Measurements from ENCODE around the gene KLHL10.
"Not testable (repeated sequence)": the region's sequence is repeated elsewhere in the genome, so short reads cannot be mapped to it uniquely, and the experiment has no call there.

Gene KLHL10

GRCh38 chr17:41813699-41814124 is 23.9 kb upstream of the KLHL10 start:
- DNase-seq, result no peak

GRCh38 chr17:41814195-41814594 is 23.4 kb upstream of the KLHL10 start:
- DNase-seq, result no peak

- DNase-seq, result no peak
Observed at GRCh38 chr17:41816637-41817320, 20.8 kb upstream of the KLHL10 start.

DNA sequence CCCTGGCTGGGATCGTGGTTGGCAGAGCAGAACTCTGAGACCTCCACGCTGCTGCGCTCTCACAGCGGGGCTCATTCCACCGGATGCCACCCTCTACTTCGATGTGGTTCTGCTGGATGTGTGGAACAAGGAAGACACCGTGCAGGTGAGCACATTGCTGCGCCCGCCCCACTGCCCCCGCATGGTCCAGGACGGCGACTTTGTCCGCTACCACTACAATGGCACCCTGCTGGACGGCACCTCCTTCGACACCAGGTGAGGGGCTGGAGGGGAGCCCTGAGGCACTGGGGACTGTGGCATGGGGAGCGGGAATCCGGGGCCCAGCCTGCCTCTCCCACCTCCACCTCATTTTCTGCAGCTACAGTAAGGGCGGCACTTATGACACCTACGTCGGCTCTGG is 19.6 kb upstream of the KLHL10 start:
- DNase-seq, result no peak

GRCh38 chr17:41821776-41822175 is 15.8 kb upstream of the KLHL10 start:
- no peak for DNase-seq

DNA sequence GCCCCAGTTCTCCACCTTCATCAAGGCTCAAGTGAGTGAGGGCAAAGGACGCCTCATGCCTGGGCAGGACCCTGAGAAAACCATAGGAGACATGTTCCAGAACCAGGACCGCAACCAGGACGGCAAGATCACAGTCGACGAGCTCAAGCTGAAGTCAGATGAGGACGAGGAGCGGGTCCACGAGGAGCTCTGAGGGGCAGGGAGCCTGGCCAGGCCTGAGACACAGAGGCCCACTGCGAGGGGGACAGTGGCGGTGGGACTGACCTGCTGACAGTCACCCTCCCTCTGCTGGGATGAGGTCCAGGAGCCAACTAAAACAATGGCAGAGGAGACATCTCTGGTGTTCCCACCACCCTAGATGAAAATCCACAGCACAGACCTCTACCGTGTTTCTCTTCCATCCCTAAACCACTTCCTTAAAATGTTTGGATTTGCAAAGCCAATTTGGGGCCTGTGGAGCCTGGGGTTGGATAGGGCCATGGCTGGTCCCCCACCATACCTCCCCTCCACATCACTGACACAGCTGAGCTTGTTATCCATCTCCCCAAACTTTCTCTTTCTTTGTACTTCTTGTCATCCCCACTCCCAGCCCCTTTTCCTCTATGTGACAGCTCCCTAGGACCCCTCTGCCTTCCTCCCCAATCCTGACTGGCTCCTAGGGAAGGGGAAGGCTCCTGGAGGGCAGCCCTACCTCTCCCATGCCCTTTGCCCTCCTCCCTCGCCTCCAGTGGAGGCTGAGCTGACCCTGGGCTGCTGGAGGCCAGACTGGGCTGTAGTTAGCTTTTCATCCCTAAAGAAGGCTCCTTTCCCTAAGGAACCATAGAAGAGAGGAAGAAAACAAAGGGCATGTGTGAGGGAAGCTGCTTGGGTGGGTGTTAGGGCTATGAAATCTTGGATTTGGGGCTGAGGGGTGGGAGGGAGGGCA is 15.1 kb upstream of the KLHL10 start:
- no peak for DNase-seq

- no peak for DNase-seq
Observed at GRCh38 chr17:41823141-41823524, 14.5 kb upstream of the KLHL10 start.

DNA sequence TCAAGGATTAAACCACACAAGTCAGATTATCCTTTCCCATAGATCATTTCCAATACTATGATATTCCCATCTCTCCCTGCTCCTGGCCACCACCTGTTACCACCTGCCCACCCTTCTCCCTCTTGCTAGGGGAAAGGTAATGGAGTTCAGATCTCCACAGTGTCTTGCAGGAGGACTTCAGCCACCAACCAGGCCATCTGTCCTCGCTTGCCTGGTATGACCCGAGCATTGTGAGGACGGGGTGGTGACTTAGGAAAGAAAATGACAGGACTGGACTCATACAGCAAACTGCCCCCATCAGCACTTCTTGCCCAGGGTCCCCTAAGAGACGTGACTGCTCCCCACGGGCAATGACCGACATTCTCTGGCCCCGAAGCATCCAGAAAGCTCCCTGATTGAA is 14.0 kb upstream of the KLHL10 start:
- no peak for DNase-seq

- DNase-seq, result no peak
Observed at GRCh38 chr17:41824086-41824485, 13.5 kb upstream of the KLHL10 start.

DNA sequence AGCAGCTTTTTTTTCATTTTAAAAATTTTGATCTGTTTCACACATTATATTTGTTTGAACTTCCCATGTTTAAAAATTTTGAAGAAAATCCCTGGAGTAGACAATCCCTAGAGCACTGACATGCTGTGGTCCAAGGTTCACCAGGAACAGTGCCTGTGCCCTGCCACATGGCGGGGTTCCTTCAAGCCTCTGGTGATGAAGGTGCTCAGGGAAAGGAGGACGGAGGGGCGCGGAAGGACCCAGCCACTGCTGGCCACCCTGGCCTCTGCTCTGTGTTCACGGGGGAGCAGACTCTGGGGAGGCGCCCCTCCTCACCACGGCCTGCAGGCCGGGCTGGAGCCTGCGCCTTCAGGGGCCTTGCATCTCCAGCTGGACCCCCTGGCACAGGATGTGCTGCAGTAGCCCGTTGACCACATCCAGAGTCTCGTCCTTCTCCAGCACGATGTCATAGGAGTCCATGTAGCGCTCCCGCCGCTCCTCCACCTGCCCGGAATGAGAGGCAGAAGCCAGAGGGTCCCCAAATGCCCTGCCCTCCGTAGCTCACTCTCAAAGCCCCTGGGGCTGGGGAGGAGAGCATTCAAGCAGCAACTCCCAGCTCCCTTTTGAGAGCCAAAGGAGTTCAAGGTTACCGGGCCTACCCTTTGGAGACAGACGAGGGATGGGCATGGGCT is 12.3 kb upstream of the KLHL10 start:
- no peak for DNase-seq

GRCh38 chr17:41829961-41830360 is 7.7 kb upstream of the KLHL10 start:
- DNase-seq, result not testable (repeated sequence)

DNA sequence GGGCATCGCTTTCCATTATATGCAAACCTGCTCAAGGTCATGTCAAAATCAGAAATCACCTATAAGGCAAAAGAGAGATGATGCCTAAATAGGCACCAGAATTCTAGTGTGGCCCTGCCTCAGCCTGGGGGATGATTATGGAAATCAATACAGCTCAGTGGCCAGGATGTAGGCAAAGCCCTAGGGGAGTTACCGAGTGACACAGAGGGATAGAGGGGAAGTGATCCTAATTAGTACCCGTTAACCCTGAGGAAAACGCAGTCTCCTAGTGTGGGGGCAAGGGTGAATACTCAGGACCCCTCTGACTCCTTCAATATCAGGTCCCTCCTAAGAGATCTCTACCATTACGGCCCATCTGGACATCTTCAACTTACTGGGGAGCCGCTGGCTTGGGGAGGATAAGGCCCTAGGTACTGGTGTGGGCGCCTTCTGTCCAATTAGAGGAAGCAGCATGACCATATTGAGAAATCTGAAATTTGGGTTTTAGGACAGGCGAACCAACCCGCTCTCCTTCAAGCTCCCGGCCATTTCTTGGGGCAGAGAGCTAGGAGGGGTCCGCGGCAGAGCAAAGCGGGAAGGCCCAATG is 2.3 kb upstream of the KLHL10 start:
- no peak for DNase-seq

GRCh38 chr17:41835800-41836549 is 1.6 kb upstream of the KLHL10 start, which contains the start of gene NT5C3B:
Gene NT5C3B (minus strand): TSS chr17:41836232. CDS start chr17:41836193, 39 bp downstream.
- peak; percentile 88 for DNase-seq

GRCh38 chr17:41836550-41837196 is 952 bp upstream of the KLHL10 start:
- no peak for DNase-seq

GRCh38 chr17:41839448-41839847 is 1.8 kb downstream of the KLHL10 start:
- DNase-seq, result not testable (repeated sequence)

- not testable (repeated sequence) for DNase-seq
Observed at GRCh38 chr17:41840781-41841180, 3.2 kb downstream of the KLHL10 start.

- no peak for DNase-seq
Observed at GRCh38 chr17:41844971-41845370, 7.3 kb downstream of the KLHL10 start.

DNA sequence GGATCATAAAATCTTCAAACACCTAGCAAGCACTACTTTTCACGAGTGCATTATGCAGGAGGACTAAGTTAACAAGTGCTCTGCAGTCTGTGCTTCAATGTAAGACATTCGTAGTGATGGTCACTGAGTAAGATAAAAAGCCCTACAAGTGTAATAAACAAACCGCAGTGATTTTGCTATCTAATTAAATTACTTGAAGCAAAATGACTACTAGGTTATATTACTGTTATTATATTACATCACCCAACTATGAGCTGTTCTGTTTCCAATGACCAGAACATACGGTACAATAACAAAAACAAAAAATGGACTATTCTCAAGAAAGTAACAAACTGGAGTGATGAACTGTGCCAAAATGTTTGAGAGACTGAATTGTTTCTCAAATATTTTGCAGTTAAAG is 11.2 kb downstream of the KLHL10 start:
- DNase-seq, result no peak

DNA sequence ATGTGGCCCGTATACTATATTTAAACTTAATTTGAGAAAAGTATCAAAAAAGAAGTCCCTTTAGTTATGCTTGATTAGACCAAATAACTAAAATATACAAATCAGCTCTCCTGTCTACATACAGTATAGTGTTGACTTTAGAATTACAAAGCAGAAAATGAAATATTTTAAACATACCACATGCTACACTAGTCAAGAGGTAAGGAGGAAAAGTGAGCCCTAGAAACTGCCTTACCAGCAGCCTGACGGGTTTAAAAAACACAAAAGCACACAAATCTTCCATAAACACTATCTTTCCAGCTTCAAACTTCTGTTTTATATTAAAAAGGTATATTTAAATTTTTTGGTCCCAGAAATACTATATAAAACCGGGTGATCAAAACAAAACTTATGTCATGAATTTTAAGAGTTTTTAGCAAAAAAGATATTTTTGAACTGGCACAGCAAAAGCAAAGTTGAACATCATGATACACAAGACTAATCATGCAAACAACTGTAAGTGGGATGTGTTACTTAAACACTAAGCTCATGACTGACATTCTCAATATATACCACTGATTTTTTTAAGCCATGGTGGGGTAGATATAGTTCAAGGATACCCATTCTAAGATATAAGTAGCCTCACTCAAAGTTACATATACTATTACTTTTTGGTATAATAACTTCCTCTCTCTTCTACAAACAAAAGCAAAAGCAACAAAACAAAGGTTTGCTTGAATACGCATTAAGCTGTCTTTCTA is 11.8 kb downstream of the KLHL10 start:
- DNase-seq, result no peak

DNA sequence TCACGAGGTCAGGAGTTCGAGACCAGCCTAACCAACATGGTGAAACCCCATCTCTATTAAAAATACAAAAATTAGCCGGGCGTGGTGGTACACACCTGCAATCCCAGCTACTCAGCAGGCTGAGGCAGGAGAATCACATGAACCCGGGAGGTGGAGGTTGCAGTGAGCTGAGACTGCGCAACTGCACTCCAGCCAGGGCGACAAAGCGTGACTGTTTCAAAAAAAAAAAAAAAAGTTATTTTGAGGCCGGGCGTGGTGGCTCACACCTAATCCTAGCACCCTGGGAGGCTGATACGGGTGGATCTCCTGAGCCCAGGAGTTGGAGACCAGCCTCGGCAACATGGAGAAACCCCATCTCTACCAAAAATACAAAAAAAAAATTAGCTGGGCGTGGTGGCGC is 13.8 kb downstream of the KLHL10 start:
- DNase-seq, result not testable (repeated sequence)

Measured in islet precursor cell (in vitro differentiated cells).